ENCODE data around the gene COX10.
"Not testable (repeated sequence)": the region's sequence is repeated elsewhere in the genome, so short reads cannot be mapped to it uniquely, and the experiment has no call there.

Gene COX10

GRCh38 chr17:14192636-14193344 lies 123.5 kb downstream of the COX10 start:
- not testable (repeated sequence) for H3K36me3 ChIP-seq; H3K9me3 ChIP-seq (ENCODE audit: severe bottlenecking); H3K4me3 ChIP-seq (ENCODE audit: low read depth, low read length); H3K27ac ChIP-seq; H3K27me3 ChIP-seq (ENCODE audit: insufficient read depth, low read depth, severe bottlenecking); DNase-seq

- no peak overlapping the region for H3K4me3 ChIP-seq (ENCODE audit: low read depth, low read length)
- no peak overlapping the region for H3K27ac ChIP-seq
- H3K27me3 ChIP-seq (ENCODE audit: insufficient read depth, low read depth, severe bottlenecking) = no peaks in the 10 kb centered on the region
- DNase-seq = no peak
- TF ChIP-seq CTCF (IDR thresholded peaks at IDR 0.05; ENCODE audit: low read depth, low read length) = peak; percentile 32
- no peaks in the 10 kb centered on the region for H3K9me3 ChIP-seq (ENCODE audit: severe bottlenecking)
- peaks cover 2% of the 10 kb centered on the region; the same call in 1 of the 2 replicates for H3K36me3 ChIP-seq
These were observed 127.2 kb downstream of the COX10 start for GRCh38 chr17:14196377-14196997.

- H3K4me3 ChIP-seq (ENCODE audit: low read depth, low read length) = no peak overlapping the region
- H3K36me3 ChIP-seq = peaks cover 2% of the 10 kb centered on the region; the same call in 1 of the 2 replicates
- no peaks in the 10 kb centered on the region for H3K27me3 ChIP-seq (ENCODE audit: insufficient read depth, low read depth, severe bottlenecking)
- no peak overlapping the region for H3K27ac ChIP-seq
- H3K9me3 ChIP-seq (ENCODE audit: severe bottlenecking) = no peaks in the 10 kb centered on the region
- no peak for DNase-seq
- no peak for TF ChIP-seq CTCF (IDR thresholded peaks at IDR 0.05; ENCODE audit: low read depth, low read length)
These were observed 127.8 kb downstream of the COX10 start for GRCh38 chr17:14197057-14197456.

- Histone ChIP-seq H3K4me3 (ENCODE audit: low read depth, low read length) (no peak overlapping the region), H3K27me3 (ENCODE audit: insufficient read depth, low read depth, severe bottlenecking) (no peaks in the 10 kb centered on the region), H3K27ac (no peak overlapping the region), H3K9me3 (ENCODE audit: severe bottlenecking) (no peaks in the 10 kb centered on the region), H3K36me3 (peaks cover 2% of the 10 kb centered on the region; the same call in 1 of the 2 replicates)
- no peak for DNase-seq
- no peak for TF ChIP-seq CTCF (IDR thresholded peaks at IDR 0.05; ENCODE audit: low read depth, low read length)
These were observed 128.3 kb downstream of the COX10 start for GRCh38 chr17:14197586-14197985.

GRCh38 chr17:14198013-14198412 lies 128.7 kb downstream of the COX10 start:
- Histone ChIP-seq H3K9me3 (ENCODE audit: severe bottlenecking) (no peaks in the 10 kb centered on the region), H3K4me3 (ENCODE audit: low read depth, low read length) (no peak overlapping the region), H3K36me3 (peaks cover 2% of the 10 kb centered on the region; the same call in 1 of the 2 replicates), H3K27me3 (ENCODE audit: insufficient read depth, low read depth, severe bottlenecking) (no peaks in the 10 kb centered on the region), H3K27ac (no peak overlapping the region)
- DNase-seq = peak; percentile 39
- no peak for TF ChIP-seq CTCF (IDR thresholded peaks at IDR 0.05; ENCODE audit: low read depth, low read length)

GRCh38 chr17:14198575-14198974 lies 129.3 kb downstream of the COX10 start:
- Histone ChIP-seq H3K27ac (no peak overlapping the region), H3K4me3 (ENCODE audit: low read depth, low read length) (no peak overlapping the region), H3K27me3 (ENCODE audit: insufficient read depth, low read depth, severe bottlenecking) (no peaks in the 10 kb centered on the region), H3K9me3 (ENCODE audit: severe bottlenecking) (no peaks in the 10 kb centered on the region), H3K36me3 (peaks cover 2% of the 10 kb centered on the region; the same call in 1 of the 2 replicates)
- DNase-seq = no peak
- TF ChIP-seq CTCF (IDR thresholded peaks at IDR 0.05; ENCODE audit: low read depth, low read length) = no peak

All from WERI-Rb-1 (cell line).